GM19025 (cell line): ENCODE measurements around the gene CNIH1.
A peak's percentile ranks its signal among the peaks of the same experiment; 100 is the strongest.

Source experiments
- ATAC-seq: cut with Tn5 transposase; IDR thresholded peaks from one replicate; pipeline ENCODE4 v1.9.1; 2021; ENCODE audit warnings: mild to moderate bottlenecking, low read depth, moderate library complexity; ENCODE audit not compliant: unreplicated experiment

Gene CNIH1

DNA sequence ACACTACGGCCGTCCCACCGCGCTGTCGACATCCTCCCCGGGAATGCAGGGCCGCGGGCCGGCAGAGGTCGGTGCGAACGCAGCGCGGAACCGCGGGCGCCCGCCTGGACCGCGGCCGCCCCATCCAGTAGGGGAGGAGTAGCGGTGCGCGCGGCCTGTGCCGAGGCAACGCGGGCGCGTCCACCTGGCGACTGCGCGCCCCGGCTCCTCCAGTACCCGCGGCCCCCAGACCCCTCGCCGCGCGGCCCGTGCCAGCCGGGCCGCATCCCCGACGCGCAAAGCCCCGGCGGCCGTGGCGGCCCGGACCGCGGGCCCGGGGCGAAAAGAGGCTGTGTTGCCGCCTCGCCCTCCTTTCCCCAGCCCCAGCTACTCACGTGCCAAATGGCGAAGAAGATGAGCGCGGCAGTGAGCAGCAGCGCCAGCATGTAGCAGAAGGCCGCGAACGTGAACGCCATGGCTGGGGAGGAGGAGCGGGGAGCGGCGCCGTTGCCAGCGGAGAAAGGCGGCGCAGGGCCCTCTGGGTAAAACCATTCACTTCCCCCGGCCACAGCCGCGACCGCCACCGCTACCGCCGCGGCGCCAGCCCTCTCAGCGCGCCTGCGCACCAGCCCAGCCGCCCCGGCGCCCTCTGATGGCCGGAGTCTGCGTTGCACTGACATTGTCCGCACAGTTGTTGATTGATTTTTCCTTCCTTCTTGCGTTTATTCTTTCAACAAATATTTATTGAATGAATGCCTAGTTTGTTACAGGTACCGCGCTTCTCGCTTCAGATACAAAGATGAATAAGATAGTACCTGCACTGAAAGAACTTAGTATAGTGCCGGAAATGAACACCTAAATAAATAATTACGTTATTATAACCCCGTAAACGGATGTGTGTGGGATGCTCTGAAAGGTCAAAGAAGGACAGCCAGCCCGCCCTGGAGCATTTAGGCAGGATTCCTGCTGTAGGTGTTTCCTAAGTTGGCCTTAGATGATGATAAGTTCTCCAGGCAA is at the start of gene CNIH1:
TSS of gene CNIH1 (minus strand) at position 502 of the 996 bp plus-strand sequence. CDS start at position 455, 47 bp downstream.
- ATAC-seq, result peak; percentile 91

DNA sequence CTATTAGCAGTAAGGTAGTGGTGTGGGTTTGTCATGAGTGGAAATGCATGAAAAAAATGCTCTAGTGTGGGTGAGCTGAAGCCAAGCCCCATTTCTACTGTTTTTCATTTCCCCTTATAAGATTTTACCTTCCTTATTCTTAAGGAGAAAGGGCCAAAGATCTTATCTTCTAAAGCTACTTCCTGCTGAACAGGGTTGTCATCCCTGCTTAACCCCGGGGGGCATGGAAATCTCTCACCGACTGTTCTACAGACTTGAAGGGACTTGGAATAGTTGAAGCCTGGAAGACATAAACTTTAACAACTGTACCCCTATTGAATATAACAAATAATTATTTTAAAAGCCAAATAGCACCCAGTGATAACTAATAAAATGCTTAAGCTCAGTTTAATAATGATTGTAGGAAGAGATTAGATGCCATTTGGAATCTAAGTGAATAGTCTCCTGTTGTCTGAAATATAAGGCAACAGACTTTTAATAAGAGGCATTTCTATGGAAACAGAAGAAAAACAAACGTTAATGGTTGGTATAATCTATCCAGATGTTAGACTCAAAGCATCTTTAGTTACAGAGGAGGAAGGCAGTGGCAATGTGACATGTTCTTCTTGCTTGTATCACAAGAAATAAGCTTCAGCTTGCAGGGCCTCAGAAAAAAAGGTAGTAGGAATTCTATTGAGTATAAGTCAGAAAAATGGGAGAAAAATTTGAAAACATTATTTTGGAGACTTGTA is 49.4 kb upstream of the CNIH1 start:
- ATAC-seq, result no peak

DNA sequence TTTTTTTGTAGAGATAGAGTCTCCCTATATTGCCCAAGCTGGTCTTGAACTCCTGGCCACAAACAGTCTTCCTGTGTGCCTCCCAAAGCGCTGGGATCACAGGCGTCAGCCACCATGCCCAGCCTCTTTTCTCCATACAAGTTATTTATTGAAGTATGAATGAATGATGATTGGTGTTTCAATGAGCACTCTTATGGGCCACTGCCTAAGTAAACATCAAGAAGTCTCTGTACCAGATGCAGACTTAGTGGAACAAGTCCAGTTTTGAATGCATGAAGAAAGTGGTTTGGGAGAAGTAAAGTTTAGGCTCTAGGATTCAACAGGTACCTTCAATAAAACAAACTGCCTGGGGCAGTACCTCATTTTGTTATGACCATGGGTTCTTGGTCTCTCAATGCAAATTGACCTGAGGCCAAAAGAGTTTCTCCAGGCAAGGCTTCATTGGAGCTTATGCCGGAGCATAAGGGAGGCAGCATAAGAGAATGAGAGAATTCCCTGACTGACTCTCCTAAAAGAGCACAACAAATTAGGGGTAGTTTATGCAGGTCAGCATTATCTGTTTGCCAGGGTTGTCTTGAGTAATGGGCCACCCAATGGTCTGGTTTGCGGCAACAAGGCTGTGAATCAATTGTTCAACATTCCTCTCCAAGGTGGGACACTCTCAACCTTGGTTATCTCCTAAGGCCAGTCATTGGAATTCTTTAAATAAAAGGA is 48.7 kb upstream of the CNIH1 start:
- ATAC-seq, result no peak

DNA sequence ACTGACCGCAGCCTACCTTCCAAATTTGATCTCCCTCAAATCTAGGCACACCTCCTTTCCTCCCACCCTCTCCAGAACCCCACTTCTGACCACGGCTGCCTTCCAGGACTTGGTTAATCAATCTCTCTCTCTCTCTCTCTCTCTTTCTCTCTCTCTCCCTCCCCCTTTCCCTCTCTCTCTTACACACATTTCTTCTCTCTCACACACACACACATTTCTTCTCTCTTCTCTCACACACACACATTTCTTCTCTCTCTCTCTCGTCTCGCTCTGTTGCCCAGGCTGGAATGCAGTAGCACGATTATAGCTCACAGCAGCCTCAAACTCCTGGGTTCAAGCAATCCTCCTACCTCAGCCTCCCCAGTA is 48.1 kb upstream of the CNIH1 start:
- ATAC-seq, result peak; percentile 11

DNA sequence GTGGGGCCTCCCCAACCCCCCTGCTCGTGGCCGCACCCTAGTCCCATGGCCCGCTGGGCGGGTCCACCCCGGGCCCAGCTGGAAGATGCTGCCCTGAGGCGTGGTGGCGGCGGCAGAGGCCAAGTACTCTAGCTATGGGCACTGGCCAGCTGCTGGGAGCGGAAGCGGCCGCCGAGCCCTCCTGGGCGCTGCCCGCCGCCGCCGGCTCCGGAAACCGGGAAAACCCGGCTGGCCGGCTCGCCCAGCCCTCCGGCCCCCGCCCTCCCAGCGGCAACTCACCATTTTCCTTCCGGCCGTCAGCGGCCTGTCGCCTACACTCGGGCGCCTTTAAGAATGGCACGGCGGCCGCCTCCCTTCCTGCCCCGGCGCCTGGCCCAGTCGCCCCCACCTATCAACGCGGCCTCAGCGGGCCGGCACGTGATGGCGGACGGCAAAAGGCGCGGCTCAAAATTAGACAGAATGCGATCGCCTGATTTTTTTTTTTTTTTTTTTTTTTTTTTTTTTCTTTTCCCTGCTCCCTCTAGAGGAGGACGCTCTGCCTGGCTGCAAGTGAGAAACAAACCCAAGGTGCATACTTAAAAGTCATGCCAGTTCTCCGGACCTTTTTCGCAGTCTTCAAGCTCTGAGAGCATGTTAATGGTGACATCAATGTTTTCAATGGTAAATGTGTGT is 47.6 kb upstream of the CNIH1 start, which contains the start of gene GMFB:
TSS of gene GMFB (minus strand) at position 335 of the 672 bp plus-strand sequence. CDS start at position 282, 53 bp downstream.
- ATAC-seq, result peak; percentile 92

DNA sequence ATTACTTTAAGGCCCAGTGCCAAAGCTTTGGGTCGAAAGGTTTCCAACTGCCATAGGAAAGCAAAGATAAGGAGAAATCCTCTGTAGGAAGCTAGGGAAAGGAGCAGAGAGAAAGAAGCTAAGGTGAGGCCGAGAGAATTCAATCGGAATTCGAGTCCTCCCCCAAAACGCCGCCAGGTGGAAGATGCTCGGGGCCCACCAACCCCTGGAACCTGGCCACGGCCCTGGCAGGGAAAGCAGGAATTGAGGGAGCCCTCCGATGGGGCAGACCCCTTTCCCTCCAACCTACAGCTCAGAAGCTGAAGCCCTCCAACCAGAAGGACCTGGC is 47.1 kb upstream of the CNIH1 start:
- ATAC-seq, result no peak

DNA sequence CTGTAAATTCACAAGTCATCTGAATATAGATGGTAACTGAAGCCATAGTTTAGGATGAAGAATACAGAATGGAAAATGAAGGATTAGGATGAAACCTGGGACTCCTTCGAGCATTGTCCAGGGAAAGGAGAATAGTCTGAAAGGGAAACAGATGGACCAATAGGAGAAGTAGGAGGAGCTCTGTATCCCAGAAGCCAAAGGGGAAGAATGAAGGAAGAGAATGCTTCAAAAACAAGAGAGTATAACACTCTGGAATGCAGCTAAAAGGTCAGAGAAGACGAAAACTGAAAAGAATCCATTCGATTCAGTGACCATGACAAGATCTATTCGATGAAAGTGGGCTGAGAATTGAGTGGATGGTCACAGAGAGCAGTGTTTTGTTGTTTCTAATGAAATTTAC is 46.6 kb upstream of the CNIH1 start:
- no peak for ATAC-seq

DNA sequence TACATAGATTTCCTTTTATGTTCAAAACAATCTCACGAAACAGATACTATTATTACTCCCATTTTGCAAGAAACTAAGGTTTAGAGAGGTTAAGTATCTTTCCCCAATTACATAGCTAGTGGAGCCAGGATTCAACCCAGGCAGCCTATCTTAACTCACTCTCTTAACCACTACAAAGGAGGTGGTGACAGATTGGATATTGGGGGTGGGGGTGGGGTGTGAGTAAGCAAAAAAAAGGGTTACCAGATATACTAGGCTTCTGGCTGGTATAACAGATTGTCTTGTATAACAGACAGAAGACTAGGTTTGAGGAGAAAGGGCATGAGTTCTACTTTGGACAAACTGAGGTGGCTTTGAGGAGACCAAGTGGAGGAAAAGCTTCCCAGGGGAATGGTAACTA is 45.5 kb upstream of the CNIH1 start:
- no peak for ATAC-seq

DNA sequence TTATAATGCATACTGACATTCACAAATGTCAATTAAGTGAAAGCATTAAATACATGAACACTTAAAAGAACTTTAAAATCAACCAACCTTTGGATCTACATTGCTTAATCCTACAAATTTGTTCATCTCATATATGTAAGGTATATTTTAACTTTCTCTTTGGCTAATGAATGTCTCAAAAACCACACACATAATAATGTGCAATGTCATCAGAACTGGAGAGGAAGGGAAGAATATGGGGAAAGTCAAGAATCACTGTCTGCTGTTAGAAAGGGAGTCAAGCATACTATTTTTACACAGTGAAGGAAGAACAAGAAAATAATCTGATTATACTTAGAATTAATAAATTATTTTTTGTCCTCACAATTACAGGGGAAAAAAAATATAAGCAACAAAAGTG is 42.7 kb upstream of the CNIH1 start:
- ATAC-seq, result no peak

DNA sequence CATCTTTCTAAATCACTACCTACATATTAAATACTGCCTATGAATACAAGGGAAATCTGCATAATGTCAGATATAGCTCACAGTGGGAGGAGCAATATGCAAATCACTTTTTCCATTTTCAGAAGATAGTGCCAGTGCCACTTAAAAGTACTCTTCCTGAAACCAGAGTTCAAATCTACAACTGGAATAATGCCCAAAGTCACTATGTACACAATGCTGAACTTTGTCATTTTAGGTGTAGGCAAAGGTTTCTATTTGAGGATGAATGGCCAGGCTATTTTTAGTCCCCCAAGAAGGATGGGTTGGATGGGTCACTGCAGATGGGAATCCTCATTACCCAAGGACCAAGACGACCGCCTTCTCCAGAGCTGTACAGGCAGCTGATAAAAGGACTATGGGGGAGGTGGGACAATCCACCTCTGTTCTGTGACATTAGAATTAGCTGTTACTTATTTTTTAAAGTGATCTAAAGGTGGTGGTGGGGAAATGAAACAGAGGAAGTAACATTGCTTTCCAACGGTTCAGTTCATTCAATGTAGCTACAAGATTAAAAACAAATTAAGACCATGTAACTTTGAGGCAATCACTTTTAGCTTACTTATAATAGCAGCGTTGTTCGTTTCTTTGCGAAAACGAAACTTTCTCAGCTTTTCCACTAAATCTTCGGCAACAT is 42.0 kb upstream of the CNIH1 start:
- no peak for ATAC-seq

DNA sequence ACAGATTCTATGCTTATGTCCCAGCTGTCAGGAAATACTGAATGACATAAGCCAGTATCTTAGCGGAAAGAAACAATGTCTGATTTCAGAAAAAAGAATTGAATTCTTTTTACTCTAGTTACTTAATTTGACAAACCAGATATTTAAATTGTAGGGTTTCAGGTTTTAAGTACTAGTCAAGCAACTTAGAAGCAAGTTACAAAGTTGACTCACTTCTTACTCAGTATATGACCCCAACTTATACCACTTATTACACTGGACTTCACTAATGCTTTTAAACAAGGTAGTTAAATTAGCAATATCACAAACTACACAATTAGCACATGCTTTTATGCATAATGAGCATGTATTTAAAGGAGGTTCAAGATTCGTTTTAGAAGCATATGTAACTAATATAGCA is 40.5 kb upstream of the CNIH1 start:
- ATAC-seq, result no peak

DNA sequence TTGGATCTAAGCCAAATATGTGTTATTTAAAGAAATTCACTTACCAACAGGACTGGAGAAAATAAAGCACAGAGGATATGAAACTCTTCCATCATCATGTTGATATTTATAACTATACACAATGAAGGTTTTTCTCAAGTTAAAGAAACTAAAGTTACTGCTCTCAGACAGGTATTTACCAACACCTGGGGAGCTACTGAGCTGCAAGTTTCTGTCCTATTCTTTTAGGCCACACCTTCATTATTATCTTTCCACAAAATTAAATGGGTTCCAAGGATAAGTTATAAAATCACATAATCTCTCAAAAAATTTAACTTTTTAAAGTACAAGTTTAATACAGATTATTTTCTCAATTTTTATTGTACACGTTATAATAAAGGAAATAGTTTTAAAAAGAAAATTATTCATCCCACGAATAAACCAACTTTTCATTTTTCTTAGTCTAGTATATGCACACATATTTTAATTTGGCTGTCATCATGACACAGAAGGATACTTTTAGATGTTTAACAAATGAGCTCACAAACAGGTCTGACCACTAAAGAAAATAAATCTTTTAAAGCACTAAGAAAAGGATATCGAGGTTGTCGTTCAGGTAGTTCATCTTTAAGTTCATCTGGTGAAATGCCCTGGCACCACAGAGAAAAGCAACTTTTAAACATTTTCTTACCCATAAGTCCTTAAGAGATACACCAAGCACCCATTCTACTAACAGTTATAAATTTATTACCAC is 39.8 kb upstream of the CNIH1 start:
- no peak for ATAC-seq

DNA sequence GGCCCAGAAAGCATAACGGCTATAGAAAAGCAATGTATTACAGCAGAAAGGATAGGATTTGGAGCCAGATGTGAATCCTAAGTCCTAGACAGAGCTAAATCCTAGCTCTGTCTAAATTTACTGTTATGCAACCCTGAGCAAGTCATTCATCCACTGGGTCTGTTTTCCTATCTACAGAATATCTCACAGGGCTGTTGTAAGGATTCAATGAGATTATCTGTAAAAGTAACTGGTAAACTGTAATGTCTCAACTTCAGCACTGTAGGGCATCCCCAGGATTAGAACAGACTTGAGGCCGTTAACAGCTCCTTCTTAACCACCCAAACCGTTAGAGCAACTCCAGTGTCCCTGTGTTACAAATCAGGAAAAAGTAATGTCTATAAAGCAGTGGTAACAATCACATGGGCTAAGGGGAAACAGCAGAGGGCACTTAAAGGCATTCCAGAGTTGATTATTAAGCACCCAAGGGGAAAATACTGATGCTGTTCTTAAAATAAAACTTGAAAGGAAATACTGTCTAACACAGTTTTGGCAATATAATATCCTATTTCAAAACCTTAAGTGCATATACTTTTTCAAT is 37.6 kb upstream of the CNIH1 start:
- no peak for ATAC-seq

DNA sequence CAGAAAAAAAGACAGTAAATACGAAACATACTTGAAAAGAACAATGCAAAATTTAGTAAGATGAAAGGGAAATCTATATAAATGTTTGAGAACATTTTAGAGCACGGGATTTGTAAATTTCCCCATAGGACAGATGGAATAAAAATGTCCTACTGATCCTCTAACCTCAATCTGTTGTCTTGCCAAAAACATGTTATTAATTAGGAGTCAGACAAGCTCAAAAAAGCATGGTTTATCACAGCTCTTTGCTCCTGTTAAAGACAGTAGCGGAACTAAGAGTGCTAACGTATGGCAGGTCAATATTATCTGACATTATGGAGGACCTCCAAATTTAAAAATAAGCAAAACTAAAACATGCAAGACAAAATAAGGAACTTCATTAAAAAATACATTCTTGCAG is 34.7 kb upstream of the CNIH1 start:
- ATAC-seq, result no peak

DNA sequence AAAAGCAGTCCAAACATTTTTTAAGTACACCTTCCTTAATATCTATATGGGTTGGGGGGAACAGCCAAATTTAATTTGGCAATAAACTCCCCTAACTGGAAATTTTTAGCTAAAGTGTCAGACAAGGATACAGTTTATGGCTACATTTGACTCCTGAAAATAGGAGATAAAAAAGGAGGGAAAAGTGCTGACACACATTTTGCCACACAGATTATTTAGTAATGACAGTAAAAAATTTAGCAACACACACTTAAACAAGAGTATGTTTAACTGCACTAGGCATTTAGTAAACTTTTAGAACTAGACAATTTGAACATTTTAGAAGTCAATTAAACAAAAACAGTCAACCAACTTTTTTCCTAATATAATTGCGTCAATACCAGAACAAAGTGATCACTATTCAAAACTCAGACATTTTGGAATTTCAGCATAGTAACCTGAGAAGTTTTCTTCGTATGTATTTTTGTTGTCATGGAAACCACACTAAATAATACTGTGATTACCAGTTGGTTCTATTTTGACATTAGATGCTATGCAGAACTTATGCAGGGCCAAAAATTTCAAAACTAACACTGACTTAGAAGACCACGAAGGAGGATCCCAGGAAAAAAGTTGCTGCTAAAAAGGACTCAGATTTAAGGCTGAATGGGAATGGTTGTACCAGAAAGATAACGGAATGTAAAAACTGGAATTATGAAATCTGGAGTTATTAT is 34.2 kb upstream of the CNIH1 start:
- ATAC-seq, result no peak

DNA sequence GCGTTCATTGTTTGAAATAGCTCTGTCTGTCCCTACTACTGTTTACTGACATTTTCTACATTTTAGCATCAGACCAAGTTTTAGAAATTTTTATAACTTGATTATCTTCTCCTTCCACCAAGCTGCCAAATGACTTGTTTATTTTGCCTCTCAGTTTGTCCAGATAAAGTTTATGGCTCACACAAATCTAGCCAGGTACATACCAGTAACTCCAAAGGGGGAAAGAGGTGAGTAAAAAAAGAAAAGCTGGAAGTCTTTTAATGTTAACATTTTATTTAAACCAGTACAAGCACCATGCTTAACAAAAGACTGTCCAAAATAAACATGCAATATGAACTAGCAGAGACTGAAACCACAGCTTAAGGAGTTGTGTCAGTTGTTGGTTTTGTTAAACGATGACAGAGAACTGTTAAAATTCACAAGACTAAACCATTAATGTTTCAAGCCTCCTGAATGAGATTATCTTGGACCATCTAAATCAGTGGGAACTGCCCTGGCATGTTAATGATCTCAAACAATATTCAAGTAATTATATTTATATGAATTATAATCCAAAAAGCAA is 33.1 kb upstream of the CNIH1 start:
- ATAC-seq, result no peak

DNA sequence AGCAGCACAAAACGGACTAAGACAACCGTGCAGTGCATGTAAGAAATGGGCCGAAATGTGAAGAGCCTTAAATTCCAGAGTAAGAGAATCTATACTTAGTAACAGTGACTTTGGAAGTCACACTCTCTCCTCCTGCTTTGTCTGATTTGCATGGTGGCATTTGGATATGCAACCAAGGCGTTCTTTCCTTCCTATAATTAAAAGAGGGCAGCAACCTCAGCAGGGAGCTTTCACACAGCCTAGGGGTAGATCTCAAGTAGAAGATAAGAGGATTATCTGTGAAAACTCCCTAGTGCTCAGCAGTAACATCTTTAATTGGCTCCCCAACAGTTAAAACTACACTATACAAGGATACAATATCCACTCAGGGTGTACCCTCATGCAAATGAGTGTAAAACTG is 31.1 kb upstream of the CNIH1 start:
- no peak for ATAC-seq

DNA sequence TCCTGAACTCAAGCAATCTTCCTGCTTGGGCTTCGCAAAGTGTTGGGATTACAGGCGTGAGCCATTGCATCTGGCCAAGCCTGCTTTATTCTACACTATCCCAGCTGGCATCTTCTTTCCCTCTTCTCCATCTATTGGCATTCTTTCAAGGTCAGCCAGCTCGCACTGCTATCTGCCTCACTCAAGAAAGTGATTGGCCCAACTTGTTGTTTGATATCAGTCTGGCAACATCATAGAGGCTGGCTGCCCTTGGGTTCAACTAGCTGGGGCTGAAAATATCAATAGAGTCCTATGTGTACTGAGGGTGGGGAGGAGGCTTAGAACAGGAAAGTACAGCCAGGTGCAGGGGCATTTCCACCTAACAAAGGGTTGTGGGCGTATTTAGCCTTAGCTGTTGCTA is 30.5 kb upstream of the CNIH1 start:
- no peak for ATAC-seq
